Esophagus squamous epithelium (tissue), 5 donors: ENCODE results near the gene AMBP. TPM values are rescaled to one million over a fixed set of nuclear protein-coding genes. Genes with fewer than 3 reads are reported as not detected.

Experiments
- DNase-seq: peaks from one replicate; lab custom pipeline; 2025; lab: John Stamatoyannopoulos, UW
- H3K27ac ChIP-seq, 4 donors: fragments of 200-600 bp; sonication (generic); one replicate each; pipeline ENCODE4 v1.5.1; 2016 to 2019; ENCODE audit warnings: mild to moderate bottlenecking in 1 of 4
- H3K27me3 ChIP-seq, 4 donors: fragments of 200-600 bp; sonication (generic); 1 replicate in 3 of 4; 2 replicates in 1 of 4; pipeline versions ENCODE4 v1.5.1 to v1.6.0; 2017 to 2021; ENCODE audit warnings: antibody characterized with exemption in 1 of 4
- H3K36me3 ChIP-seq, 3 donors: fragments of 200-600 bp; sonication (generic); one replicate each; pipeline ENCODE4 v1.5.1; 2016 to 2019
- H3K4me1 ChIP-seq, 3 donors: fragments of 200-600 bp; sonication (generic); one replicate each; pipeline ENCODE4 v1.5.1; 2017 to 2019
- H3K4me3 ChIP-seq, 4 donors: fragments of 200-600 bp; sonication (generic); 1 replicate in 3 of 4; 2 replicates in 1 of 4; pipeline ENCODE4 v1.5.1; 2016 to 2019; ENCODE audit warnings: mild to moderate bottlenecking in 2 of 4, moderate library complexity in 1 of 4
- H3K9me3 ChIP-seq, 3 donors: fragments of 200-600 bp; sonication (generic); one replicate each; pipeline ENCODE4 v1.5.1; 2016 to 2019
- POLR2A ChIP-seq, 4 donors: fragments of 450-650 bp; IDR thresholded peaks; one replicate each; pipeline ENCODE4 v1.6.1; 2017; ENCODE audit warnings: antibody characterized with exemption in 4 of 4, mild to moderate bottlenecking in 4 of 4, moderate library complexity in 3 of 4
- WGBS, 2 donors: methylation state at CpG; one replicate each; pipeline ENCODE4 v1.1.5; 2018; 5-methylcytosine and 5-hydroxymethylcytosine counted together
- intact Hi-C: fragments of 100-400 bp; cut with DNase I; formaldehyde crosslinking; loops from one replicate; pipeline ENCODE4 v1.15.0; 2022
- total RNA-seq, 4 donors: library from RNA; depleted of rRNA; stranded (reverse); fragments of >200 nt; gene quantifications; one replicate each; pipeline ENCODE4 v1.1.0, GENCODE V29; 2016
- TF ChIP-seq, protein P1 (sequence below), 6 experiments: fragments of 450-650 bp in 4 of 6; fragments of 200-600 bp in 2 of 6; sonication (generic) in 2 of 6; IDR thresholded peaks; one replicate each; pipeline ENCODE4 v1.5.1; 2016 to 2019; ENCODE audit warnings: antibody characterized with exemption in 6 of 6, mild to moderate bottlenecking in 4 of 6, moderate library complexity in 4 of 6
- donor health status: DM: yes; HTN: yes; CAD: no.

AMBP gene
- total RNA-seq, 4 donors from 2014 or later: 0.19 to 2.5 TPM; not detected in 2

DNA sequence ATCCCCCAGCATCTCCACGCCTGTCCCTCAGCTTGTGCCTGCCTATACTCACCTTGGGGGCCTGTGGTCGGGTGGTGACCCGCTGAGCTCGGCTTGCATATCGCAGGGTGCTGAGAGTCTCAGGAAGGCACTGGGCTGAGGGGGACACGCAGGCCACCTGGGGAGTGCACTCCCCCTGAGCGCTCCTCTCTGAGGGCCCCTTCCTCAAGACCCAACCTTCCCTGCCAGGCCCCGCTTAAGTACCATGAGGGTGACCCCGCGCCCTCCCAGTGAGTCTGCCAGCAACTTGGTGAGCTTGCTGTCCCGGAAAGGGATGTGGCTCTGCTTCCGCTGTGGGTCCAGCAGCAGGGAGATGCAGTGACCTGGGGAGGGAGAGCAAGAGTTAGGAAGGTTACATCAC lies 16.9 kb upstream of the AMBP start:
- no peaks in the 10 kb centered on the region for H3K36me3 ChIP-seq

DNA sequence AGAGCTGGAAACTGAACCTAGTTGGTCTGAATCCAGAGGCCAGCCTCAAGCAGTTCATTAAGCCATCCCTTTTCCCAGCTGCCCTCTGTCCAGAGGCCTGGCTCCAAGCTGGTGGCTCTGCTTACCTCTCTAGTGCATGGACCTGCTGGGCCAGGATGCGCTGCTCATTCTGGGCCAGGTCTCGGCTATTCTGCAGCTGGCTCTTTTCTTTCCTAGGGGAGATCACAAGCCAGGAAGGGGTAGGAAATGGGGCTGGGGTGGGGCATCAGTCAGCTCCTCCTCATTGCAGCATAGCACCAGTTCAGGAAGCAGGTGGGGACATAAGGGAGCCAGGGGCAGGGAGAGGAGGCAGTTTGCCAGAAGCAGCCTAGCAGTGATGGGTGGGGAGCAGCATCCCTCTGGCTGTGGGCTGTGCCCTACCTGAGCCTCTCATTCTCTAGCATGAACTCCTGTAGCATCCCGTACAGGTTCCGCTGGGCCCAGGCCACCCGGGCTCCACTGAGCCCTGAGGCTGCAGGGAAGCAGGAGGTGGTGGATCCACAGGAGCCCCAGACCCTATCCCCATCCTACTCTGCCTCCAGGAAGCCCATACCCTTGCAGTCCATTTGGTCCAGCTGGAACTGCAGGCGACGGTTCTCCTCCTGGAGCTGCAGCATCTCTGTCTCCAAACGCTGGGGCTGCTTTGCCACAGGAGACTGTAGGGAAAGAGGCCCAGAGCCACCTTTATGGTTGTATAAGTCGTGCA lies 15.8 kb upstream of the AMBP start:
- 81 to 93% methylated on average over 3 to 5 of the region's 9 CpGs for WGBS, 2 donors
- Histone ChIP-seq H3K27me3 (peaks cover 0 to 57% (median 3%) of the 10 kb centered on the region in 4 donors), H3K27ac (no peak overlapping the region), H3K9me3 (no peaks in the 10 kb centered on the region), H3K4me3 (no peak overlapping the region), H3K4me1 (peaks cover 4 to 19% (median 10%) of the 10 kb centered on the region in 3 donors), H3K36me3 (no peaks in the 10 kb centered on the region)
- TF ChIP-seq, protein P1, sequence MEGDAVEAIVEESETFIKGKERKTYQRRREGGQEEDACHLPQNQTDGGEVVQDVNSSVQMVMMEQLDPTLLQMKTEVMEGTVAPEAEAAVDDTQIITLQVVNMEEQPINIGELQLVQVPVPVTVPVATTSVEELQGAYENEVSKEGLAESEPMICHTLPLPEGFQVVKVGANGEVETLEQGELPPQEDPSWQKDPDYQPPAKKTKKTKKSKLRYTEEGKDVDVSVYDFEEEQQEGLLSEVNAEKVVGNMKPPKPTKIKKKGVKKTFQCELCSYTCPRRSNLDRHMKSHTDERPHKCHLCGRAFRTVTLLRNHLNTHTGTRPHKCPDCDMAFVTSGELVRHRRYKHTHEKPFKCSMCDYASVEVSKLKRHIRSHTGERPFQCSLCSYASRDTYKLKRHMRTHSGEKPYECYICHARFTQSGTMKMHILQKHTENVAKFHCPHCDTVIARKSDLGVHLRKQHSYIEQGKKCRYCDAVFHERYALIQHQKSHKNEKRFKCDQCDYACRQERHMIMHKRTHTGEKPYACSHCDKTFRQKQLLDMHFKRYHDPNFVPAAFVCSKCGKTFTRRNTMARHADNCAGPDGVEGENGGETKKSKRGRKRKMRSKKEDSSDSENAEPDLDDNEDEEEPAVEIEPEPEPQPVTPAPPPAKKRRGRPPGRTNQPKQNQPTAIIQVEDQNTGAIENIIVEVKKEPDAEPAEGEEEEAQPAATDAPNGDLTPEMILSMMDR (IDR thresholded peaks at IDR 0.05): no peak
- no peak for TF ChIP-seq POLR2A (IDR thresholded peaks at IDR 0.05)
- intact Hi-C loops: no loop called here
- no peak for DNase-seq

More for the DNA sequence above, 16.9 kb upstream of the AMBP start:
- Histone ChIP-seq H3K9me3 (no peaks in the 10 kb centered on the region), H3K4me3 (no peak overlapping the region), H3K4me1 (peaks cover 4 to 22% (median 10%) of the 10 kb centered on the region in 3 donors), H3K27ac (no peak overlapping the region), H3K27me3 (peaks cover 0 to 67% (median 3%) of the 10 kb centered on the region in 4 donors)
- intact Hi-C loops: no loop called here
- WGBS, 2 donors: 98% methylated on average over 5 of the region's 12 CpGs; no CpG with 5 or more reads in 1 of the 2 donors
- no peak for DNase-seq
- TF ChIP-seq, protein P1 (IDR thresholded peaks at IDR 0.05): no peak
- TF ChIP-seq POLR2A (IDR thresholded peaks at IDR 0.05): no peak

DNA sequence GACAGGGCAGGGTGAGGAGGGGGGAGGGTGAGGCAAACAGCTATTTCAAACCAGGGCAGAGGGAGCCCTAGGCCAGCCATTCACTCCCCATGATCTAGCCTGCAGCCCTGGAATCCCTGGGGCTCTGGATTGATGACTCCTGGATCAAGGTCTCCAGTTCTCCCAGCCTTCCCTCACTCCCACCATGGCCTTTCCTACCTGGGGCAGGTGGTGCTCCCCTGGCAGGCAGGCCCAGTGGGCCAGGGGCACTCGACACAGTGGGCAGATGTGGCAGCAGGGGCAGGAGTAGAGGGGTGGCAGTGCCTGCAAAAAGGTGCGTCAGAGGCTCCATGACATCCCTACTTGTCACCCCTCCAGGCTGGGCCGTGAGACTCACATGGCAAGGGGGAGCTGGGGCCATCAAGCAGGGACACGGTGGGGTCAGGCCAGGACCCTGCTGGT lies 15.0 kb upstream of the AMBP start:
- no peaks in the 10 kb centered on the region for H3K36me3 ChIP-seq
- 100% methylated on average over 1 of the region's 4 CpGs; no CpG with 5 or more reads in 1 of the 2 donors for WGBS, 2 donors
- intact Hi-C loops: no loop called here
- H3K9me3 ChIP-seq: no peaks in the 10 kb centered on the region
- peaks cover 3 to 10% (median 8%) of the 10 kb centered on the region in 3 donors for H3K4me1 ChIP-seq
- no peak overlapping the region for H3K4me3 ChIP-seq
- no peak for DNase-seq
- peaks cover 0 to 51% (median 3%) of the 10 kb centered on the region in 4 donors for H3K27me3 ChIP-seq
- TF ChIP-seq, protein P1 (IDR thresholded peaks at IDR 0.05): no peak
- no peak for TF ChIP-seq POLR2A (IDR thresholded peaks at IDR 0.05)
- no peak overlapping the region for H3K27ac ChIP-seq

DNA sequence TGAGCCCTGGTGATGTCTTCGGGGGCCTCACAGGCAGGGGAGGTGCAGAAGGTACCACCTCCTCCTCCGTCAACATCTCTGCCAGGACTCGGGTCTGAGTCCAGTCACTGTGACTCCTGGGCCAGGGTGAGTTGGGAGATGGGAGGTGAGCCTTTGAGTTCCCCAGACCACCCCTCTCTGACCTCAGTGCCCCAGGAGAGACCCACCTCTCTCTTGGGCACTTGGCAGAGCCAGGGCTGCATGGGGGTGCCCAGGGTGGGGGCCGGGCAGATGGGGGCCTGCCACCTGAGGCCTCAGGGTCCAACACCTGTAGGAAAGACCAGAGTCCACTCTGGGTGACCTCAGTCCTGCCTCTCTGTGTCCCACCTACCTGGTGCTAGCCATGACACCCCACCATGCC lies 14.2 kb upstream of the AMBP start:
- Histone ChIP-seq H3K36me3 (no peaks in the 10 kb centered on the region), H3K9me3 (no peaks in the 10 kb centered on the region), H3K4me3 (no peak overlapping the region), H3K27me3 (peaks cover 0 to 44% (median 0%) of the 10 kb centered on the region in 4 donors), H3K27ac (no peak overlapping the region), H3K4me1 (peaks cover 0 to 3% (median under 1%) of the 10 kb centered on the region in 3 donors)
- intact Hi-C loops: no loop called here
- no peak for TF ChIP-seq POLR2A (IDR thresholded peaks at IDR 0.05)
- TF ChIP-seq, protein P1 (IDR thresholded peaks at IDR 0.05): no peak
- WGBS, 2 donors: 75 to 100% methylated on average over 2 of the region's 4 CpGs
- no peak for DNase-seq

DNA sequence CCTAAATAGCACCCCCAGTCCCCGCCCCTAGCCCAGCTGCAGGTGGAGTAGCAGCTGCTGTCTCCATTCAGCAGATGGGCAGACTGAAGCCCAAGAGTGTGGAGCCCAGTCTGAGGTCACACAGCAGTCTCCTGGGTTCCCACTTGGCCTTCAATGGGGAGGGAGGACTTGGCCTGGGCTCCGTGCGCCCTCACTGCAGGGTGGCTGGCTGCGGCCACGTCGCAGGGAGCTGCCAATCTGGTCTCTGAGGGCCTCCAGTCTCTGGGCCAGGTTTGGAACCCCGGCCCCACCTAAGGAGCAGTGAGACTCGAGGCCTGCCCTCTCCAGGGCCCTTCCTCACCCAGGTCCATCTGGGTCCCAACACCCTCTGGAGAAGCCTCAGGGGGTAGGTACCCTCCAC lies 13.6 kb upstream of the AMBP start:
- TF ChIP-seq, protein P1 (IDR thresholded peaks at IDR 0.05): no peak
- no peak for TF ChIP-seq POLR2A (IDR thresholded peaks at IDR 0.05)
- no peaks in the 10 kb centered on the region for H3K4me1 ChIP-seq
- H3K36me3 ChIP-seq: no peaks in the 10 kb centered on the region
- H3K9me3 ChIP-seq: no peaks in the 10 kb centered on the region
- intact Hi-C loops: no loop called here
- H3K27me3 ChIP-seq: peaks cover 0 to 37% (median 0%) of the 10 kb centered on the region in 4 donors
- no peak overlapping the region for H3K4me3 ChIP-seq
- no peak for DNase-seq
- 100% methylated on average over 1 of the region's 8 CpGs; no CpG with 5 or more reads in 1 of the 2 donors for WGBS, 2 donors
- H3K27ac ChIP-seq: no peak overlapping the region
